GM12864 (cell line): ENCODE data around the gene APC2.

Source experiments
- DNase-seq: peaks from one replicate; pipeline ENCODE4 v3.0.0-alpha.2; 2011; ENCODE audit warnings: low read depth
- H3K4me3 ChIP-seq: 2 replicates; pipeline ENCODE4 v1.5.1; 2011; ENCODE audit warnings: mild to moderate bottlenecking, low read depth, low read length, control low read depth
- CTCF ChIP-seq: IDR thresholded peaks from 2 replicates; pipeline ENCODE4 v1.5.1; 2011; ENCODE audit warnings: low read depth, mild to moderate bottlenecking, moderate library complexity, low read length, control low read depth, inconsistent platforms; ENCODE audit errors: missing control alignments

The APC2 gene

GRCh38 chr19:1486720-1487575 is 37.0 kb downstream of the APC2 start:
- DNase-seq = no peak
- TF ChIP-seq CTCF = no peak
- H3K4me3 ChIP-seq = no peak overlapping the region

DNA sequence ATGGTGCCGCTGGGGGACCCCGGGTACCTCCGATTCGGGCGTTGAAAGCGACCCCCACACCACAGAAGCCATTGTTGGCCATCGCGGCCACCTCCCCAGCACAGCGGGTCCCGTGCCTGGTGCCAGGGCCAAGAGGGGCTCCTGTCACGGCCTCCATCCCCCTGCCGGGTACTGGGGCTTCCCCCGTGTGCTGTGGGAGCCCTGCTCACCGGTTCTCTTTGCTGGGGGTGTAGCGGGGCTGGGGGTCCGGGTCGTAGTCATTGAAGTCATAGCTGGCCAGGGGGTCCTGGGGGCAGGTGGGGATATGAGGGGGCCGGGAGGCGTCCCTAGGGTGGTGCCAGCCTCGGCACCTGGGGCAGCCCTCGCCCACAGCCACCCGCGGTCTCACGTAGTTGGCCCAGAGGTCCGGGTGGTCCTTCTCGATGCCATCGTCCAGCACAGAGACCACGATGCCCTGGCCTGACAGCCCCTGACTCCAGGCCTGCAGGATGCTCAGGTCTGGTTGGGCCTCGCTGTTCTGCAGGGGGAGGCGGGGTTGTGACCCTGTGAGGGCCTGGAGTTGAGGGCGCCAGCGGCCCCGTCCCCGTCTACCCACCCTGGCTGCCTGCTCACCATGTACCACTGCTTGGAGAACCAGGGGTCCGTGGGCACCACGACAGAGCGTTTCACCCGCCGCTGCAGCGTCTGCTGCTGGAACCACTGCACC is 37.8 kb downstream of the APC2 start:
- no peak for DNase-seq
- no peak for TF ChIP-seq CTCF
- H3K4me3 ChIP-seq = no peak overlapping the region

DNA sequence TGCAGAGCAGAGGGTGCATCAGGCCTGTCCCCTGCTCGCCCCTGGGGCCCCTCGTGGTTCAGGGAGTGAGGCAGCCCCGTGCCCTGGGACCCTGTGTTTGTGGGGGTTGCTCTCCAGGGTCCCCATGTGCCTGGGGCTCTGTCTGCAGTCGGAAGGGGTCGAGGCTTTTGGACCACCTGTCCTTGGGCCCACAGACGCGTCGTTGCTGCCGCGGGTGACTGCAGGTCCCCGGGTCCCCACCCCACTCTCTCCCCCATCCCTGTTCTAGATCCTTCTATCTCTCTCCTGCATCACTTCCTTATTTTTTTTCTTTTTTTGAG is 38.3 kb downstream of the APC2 start:
- H3K4me3 ChIP-seq = no peak overlapping the region
- TF ChIP-seq CTCF = no peak
- DNase-seq = no peak

DNA sequence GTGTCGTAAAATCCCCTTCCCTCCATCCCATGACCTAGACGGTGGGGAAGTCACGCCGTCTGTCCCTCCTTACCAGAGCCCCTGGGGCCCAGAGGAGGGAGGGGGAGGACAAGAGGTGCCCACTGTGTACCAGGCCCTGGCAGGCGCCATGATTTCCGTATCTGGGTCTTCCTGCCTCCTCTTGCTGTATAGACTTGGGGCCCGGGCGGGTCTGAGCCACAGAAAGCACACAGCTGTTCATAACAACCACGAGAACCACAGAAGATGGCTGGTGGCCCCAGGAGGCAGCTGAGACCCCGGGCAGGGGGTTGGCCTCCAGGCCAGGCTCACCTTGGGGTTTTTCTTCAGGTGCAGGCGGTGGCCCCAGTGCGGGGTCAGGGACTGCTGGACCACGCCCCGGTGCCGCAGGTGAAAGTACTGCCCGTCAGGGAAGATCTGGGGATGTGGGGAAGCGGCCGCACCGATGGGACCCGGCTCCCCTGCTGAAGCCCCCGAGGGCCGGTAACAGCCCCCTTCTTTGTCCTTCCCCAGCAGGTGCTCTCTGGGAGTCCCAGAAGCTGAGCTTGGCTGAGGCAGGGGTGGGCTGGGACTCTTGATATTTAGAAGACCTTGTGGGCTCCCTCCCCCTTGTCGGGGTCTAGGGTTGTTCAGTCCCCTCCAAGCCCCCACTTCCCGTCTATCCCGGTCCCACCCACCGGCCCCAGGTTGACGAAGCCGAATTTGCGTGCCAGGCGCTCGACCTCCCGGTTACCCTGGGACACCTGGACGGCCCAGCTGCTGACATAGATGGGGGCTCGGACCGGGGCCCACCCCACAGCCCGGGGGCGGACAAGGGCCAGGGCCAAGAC is 39.8 kb downstream of the APC2 start:
- TF ChIP-seq CTCF = no peak
- no peak for DNase-seq
- peak overlapping the region; percentile 60 for H3K4me3 ChIP-seq

DNA sequence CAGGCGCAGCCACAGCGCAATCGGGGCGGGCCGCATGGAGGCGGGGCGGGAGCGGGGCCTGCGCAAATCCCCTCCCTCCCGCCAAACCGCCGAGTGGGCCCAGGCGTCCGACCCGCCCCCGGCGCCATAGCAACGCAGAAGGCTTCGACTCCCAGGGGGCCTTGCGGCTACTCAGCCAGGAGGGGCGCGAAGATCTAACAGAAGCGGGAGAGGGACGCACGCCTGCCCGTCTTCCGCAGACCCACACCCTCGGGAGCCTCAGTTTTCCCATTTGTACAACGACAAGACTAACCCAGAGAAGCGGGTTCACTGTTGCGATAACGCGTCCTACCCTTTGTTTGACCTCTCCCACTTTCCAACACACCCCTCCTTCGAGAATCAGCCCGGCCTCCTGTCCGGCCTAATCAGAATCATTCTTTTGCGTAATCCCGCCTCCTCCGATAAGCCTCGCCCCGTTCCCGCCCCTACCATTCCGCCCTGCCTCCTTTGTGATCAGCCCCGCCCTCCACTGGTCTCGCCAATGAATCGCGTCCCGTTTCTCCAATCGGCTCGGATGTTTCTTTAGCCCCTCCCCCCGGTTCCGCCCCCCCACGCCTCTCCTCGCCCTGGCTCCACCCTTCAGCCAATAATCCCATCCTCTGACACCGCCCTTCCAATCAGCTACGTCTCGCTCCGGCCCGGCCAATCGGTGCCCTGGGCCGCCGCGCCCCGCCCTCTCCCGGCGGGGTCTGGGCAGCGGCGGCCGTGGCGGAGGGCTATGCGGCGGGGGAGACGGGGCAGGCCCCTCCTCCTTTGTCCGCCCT is 40.6 kb downstream of the APC2 start, which contains the start of gene PCSK4:
PCSK4 (minus strand) TSS at position 40 of the 803 bp plus-strand sequence; CDS start at position 36, 4 bp downstream.
- TF ChIP-seq CTCF = no peak
- peak within 1 kb of the TSS; percentile 60 for H3K4me3 ChIP-seq
- peak; percentile 89 for DNase-seq
